GM12864 (cell line): Measurements from ENCODE around the gene ANKRD28.

Experiments used
- DNase-seq: peaks from one replicate; pipeline ENCODE4 v3.0.0-alpha.2; 2011; ENCODE audit warnings: low read depth
- H3K4me3 ChIP-seq: 2 replicates; pipeline ENCODE4 v1.5.1; 2011; ENCODE audit warnings: mild to moderate bottlenecking, low read depth, low read length, control low read depth
- CTCF ChIP-seq: IDR thresholded peaks from 2 replicates; pipeline ENCODE4 v1.5.1; 2011; ENCODE audit warnings: low read depth, mild to moderate bottlenecking, moderate library complexity, low read length, control low read depth, inconsistent platforms; ENCODE audit errors: missing control alignments

Gene ANKRD28

GRCh38 chr3:15690230-15690629, 107.5 kb downstream of the ANKRD28 start:
- TF ChIP-seq CTCF, result no peak
- no peak overlapping the region for H3K4me3 ChIP-seq
- DNase-seq, result no peak

GRCh38 chr3:15685927-15686326, 111.9 kb downstream of the ANKRD28 start:
- TF ChIP-seq CTCF, result no peak
- H3K4me3 ChIP-seq, result no peak overlapping the region
- no peak for DNase-seq

- no peak for DNase-seq
- no peak for TF ChIP-seq CTCF
- no peak overlapping the region for H3K4me3 ChIP-seq
Measured at GRCh38 chr3:15683253-15683652, 114.5 kb downstream of the ANKRD28 start.

- no peak for DNase-seq
- TF ChIP-seq CTCF, result no peak
- no peak overlapping the region for H3K4me3 ChIP-seq
Measured at GRCh38 chr3:15682561-15683185, 115.1 kb downstream of the ANKRD28 start.

GRCh38 chr3:15681668-15682067, 116.1 kb downstream of the ANKRD28 start:
- H3K4me3 ChIP-seq, result no peak overlapping the region
- no peak for TF ChIP-seq CTCF

GRCh38 chr3:15679306-15679705, 118.5 kb downstream of the ANKRD28 start:
- TF ChIP-seq CTCF, result no peak
- H3K4me3 ChIP-seq, result no peak overlapping the region
- no peak for DNase-seq

More at GRCh38 chr3:15681668-15682067, 116.1 kb downstream of the ANKRD28 start:
- no peak for DNase-seq

GRCh38 chr3:15676259-15676658, 121.5 kb downstream of the ANKRD28 start:
- no peak for DNase-seq
- H3K4me3 ChIP-seq, result no peak overlapping the region
- TF ChIP-seq CTCF, result no peak
